Measurements from ENCODE around the gene LAGE3. TPM values are rescaled to one million over a fixed set of nuclear protein-coding genes. Genes with fewer than 3 reads are reported as not detected.

Gene LAGE3
- total and polyA plus RNA-seq, 2 of the 13 experiments (the other 11 are each of a cell fraction or from before 2014, with no cell fraction given) = 7.6 to 12.7 TPM

DNA sequence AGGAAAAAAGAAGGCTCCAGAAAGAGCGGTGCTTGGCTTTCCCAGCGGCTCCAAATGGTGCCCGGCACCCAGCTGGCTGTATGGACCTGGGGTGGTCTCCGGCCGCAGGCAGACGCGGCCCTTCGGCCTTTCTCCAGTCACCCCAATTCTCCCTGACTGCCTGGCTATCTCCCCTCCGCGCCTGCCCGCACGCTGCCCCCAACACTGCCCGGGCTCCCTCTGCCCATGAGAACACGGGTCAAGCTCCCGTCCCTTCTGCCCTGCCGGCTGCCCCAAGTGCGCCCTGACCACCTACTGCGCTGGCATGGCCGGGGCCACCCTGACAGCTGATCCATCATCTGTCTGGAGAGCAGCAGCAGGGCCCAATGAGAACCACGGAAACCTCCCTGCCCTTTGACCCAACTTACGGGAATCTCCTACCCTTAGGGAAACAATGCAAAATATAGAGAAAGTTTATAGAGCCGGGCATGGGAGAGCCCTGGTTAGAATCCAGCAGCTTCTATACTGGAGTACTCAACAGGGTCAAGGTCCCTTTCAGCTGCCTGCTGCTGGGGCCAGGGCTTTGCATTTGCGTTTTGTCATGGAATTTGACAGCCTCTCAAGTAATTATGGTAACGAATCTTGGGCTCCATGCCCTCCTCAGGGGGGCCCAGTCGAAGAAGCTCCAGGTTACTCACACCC lies 38.2 kb upstream of the LAGE3 start (continued):
- TF ChIP-seq, protein P1, sequence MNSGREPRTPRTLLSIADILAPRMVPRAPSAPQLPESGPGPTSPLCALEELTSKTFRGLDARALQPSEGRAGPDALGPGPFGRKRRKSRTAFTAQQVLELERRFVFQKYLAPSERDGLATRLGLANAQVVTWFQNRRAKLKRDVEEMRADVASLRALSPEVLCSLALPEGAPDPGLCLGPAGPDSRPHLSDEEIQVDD (CRISPR knock-in tag; IDR thresholded peaks at IDR 0.05; ENCODE audit: borderline replicate concordance) = no peak
- TF ChIP-seq MYC (CRISPR knock-in tag; IDR thresholded peaks at IDR 0.05; ENCODE audit: borderline replicate concordance) (no peak), POLR2A (IDR thresholded peaks at IDR 0.05; ENCODE audit: insufficient read depth in 1 of 2, low read depth in 2 of 2, low read length in 2 of 2) (0 out of 4 replicates have a peak, but pooled peaks of 1 of the 2 experiments have one; percentile 28), SRSF4 (IDR thresholded peaks at IDR 0.05; ENCODE audit: low read depth, low read length, poor library complexity, severe bottlenecking) (no peak), HMGXB3 (CRISPR knock-in tag; IDR thresholded peaks at IDR 0.05; ENCODE audit: borderline replicate concordance) (0 out of 2 replicates have a peak, but pooled peaks have one; percentile 41), ZMYM2 (CRISPR knock-in tag; IDR thresholded peaks at IDR 0.05) (no peak), ZFX (CRISPR knock-in tag; IDR thresholded peaks at IDR 0.05; ENCODE audit: low read depth) (peak; percentile 41; the same call in 1 of the 2 replicates), KLF13 (CRISPR knock-in tag; IDR thresholded peaks at IDR 0.05) (no peak), ZFP90 (CRISPR knock-in tag; IDR thresholded peaks at IDR 0.05; ENCODE audit: borderline replicate concordance) (no peak), IRF2 (CRISPR knock-in tag; IDR thresholded peaks at IDR 0.05) (no peak), SRSF1 (optimal IDR thresholded peaks at IDR 0.05; ENCODE audit: low read depth, low read length) (no peak), MAZ (IDR thresholded peaks at IDR 0.05; ENCODE audit: borderline replicate concordance, low read depth, low read length) (no peak), MAZ (CRISPR knock-in tag; IDR thresholded peaks at IDR 0.05; ENCODE audit: low read depth) (no peak), RCOR2 (CRISPR knock-in tag; IDR thresholded peaks at IDR 0.05) (no peak), CBFB (CRISPR knock-in tag; IDR thresholded peaks at IDR 0.05) (no peak), ZNF451 (CRISPR knock-in tag; IDR thresholded peaks at IDR 0.05) (no peak), ELK4 (CRISPR knock-in tag; IDR thresholded peaks at IDR 0.05; ENCODE audit: borderline replicate concordance) (no peak), ZNF124 (CRISPR knock-in tag; IDR thresholded peaks at IDR 0.05) (no peak), HNRNPH1 (optimal IDR thresholded peaks at IDR 0.05; ENCODE audit: low read depth, low read length) (no peak), RFX5 (IDR thresholded peaks at IDR 0.05; ENCODE audit: low read depth, low read length) (no peak), HIVEP1 (CRISPR knock-in tag; IDR thresholded peaks at IDR 0.05) (peak; percentile 43; the same call in 1 of the 2 replicates), MTA3 (CRISPR knock-in tag; IDR thresholded peaks at IDR 0.05) (no peak)
- TF ChIP-seq, protein P2, sequence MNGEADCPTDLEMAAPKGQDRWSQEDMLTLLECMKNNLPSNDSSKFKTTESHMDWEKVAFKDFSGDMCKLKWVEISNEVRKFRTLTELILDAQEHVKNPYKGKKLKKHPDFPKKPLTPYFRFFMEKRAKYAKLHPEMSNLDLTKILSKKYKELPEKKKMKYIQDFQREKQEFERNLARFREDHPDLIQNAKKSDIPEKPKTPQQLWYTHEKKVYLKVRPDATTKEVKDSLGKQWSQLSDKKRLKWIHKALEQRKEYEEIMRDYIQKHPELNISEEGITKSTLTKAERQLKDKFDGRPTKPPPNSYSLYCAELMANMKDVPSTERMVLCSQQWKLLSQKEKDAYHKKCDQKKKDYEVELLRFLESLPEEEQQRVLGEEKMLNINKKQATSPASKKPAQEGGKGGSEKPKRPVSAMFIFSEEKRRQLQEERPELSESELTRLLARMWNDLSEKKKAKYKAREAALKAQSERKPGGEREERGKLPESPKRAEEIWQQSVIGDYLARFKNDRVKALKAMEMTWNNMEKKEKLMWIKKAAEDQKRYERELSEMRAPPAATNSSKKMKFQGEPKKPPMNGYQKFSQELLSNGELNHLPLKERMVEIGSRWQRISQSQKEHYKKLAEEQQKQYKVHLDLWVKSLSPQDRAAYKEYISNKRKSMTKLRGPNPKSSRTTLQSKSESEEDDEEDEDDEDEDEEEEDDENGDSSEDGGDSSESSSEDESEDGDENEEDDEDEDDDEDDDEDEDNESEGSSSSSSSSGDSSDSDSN (CRISPR knock-in tag; IDR thresholded peaks at IDR 0.05) = no peak; the same call in 1 of the 2 replicates
